Activated effector memory CD4-positive, alpha-beta T cell treated with Interleukin-2 at 50 U/mL for 16 hours (primary cell): Measurements from ENCODE around the gene AGTRAP.

Experiments used
- DNase-seq: peaks from one replicate; pipeline ENCODE4 v3.0.0-alpha.2; 2020

The AGTRAP gene

DNA sequence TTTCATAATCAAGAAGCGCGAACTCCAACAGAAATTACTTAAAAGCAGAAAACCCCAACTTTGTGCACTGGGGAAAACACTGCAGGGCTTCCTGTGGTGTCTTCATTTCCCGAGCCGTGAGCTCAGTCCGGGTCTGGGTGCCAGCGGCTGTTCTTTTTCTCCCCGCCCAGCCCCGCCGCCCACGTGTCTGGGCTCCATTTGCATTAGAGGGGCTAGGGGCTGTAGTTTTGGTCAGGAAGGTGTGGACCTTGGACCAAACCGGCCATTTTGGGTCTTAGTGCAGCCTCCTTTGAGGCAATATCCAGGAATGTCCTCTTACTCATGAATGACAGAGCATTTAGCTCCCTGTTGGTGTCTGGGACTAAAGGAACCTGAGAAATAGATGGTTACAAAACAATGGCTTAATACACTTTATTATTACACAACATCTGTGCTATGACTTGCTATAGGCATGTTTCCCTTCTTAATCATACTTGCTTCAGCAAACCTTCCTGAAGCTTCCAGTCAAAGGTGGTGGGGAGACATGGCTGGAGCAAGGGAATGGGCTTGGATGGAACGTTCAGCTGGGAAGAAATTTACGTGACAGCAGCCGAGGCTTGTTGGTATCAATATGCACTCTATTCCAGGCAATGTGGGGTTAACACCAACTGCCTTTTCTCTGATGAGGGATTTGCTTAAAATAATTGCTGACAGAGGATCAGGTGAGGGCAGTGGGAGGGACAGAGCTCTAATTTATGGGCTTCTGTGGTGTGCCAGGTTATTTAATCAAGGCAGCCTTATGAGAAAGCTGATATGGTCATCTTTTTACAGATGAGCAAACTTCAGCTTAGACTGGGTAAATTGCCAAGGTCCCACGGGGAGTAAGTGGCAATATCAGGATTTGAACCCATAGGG lies 1.1 kb downstream of the AGTRAP start:
- DNase-seq: peak; percentile 23

DNA sequence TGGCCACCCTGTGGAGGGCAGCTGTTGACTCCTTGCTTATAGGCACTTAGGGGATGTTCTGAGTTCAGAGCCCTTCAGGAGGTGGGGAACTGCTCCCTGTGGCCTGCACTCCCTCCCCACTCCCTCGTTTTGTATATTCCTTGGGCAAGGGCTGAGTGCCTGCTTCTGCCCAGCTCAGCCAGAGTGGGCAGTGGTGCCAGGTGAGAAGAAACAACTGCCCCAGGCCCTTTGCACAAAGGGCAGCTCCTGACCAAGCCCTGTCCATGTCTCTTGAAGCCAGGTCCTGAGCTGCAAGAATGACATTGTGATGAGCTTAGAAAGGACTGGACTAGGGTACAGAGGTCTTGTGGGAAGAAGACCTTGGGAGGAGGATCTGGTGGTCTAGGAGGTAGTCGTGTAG lies 2.2 kb downstream of the AGTRAP start:
- DNase-seq: no peak

DNA sequence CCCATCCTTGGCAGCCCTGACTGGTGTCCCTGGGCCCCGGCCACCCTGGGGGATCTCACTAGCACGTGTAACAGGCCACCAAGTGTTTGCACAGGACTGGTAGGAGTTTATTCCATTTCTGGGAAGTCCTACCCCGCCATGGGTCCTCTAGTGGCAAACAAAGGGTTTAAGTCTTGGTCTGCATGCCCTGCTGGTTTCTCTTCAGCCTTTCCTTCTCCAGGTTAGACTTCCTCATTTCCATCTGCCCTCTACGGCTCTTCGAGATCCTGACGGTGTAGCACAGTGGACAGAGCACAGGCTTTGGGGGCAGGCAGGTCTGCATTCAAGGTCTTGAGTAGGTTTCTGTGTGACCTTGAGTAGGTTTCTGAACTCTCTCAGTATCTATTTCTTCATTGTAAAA lies 2.8 kb downstream of the AGTRAP start:
- no peak for DNase-seq

- peak; percentile 9 for DNase-seq
Observed at GRCh38 chr1:11740258-11741192, 4.6 kb downstream of the AGTRAP start.

- no peak for DNase-seq
Observed at GRCh38 chr1:11741482-11741881, 5.5 kb downstream of the AGTRAP start.

GRCh38 chr1:11741919-11742558 lies 6.1 kb downstream of the AGTRAP start:
- DNase-seq: no peak

GRCh38 chr1:11744287-11744686 lies 8.4 kb downstream of the AGTRAP start:
- DNase-seq: no peak

- DNase-seq: no peak
Observed at GRCh38 chr1:11746092-11746491, 10.2 kb downstream of the AGTRAP start.

DNA sequence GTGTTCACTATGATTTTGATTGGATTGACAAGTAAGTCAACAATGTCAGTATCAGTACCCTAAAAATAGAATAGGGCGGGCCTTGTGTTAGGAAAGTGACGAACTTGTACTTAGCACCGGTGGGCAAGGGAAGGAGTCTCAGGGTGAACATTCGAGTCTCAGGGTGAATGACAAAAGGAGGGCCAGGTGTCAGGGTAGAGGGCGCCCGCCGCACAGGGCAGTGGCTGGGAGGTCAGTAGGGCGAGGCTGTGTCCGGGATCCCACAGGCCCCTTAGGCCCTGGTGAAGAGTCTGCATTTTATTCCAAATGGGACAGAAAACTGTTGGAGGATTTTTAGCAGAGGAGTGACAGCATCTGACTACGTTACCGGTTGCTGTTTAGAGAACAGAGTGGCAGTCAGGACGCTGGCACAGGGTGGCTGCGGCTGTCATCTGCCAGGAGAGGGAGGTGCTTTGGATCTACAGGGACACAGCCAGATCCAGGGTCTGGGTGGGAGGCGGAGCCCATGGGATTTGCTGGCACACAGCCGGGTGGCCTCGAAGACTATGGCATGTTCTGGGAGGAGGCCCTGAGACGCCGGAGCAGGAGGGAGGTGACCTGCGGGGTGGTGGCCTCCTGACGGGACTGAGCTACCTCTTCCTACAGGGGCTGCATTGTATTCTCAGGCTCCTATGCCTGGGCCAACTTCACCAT lies 11.0 kb downstream of the AGTRAP start:
- DNase-seq: no peak

DNA sequence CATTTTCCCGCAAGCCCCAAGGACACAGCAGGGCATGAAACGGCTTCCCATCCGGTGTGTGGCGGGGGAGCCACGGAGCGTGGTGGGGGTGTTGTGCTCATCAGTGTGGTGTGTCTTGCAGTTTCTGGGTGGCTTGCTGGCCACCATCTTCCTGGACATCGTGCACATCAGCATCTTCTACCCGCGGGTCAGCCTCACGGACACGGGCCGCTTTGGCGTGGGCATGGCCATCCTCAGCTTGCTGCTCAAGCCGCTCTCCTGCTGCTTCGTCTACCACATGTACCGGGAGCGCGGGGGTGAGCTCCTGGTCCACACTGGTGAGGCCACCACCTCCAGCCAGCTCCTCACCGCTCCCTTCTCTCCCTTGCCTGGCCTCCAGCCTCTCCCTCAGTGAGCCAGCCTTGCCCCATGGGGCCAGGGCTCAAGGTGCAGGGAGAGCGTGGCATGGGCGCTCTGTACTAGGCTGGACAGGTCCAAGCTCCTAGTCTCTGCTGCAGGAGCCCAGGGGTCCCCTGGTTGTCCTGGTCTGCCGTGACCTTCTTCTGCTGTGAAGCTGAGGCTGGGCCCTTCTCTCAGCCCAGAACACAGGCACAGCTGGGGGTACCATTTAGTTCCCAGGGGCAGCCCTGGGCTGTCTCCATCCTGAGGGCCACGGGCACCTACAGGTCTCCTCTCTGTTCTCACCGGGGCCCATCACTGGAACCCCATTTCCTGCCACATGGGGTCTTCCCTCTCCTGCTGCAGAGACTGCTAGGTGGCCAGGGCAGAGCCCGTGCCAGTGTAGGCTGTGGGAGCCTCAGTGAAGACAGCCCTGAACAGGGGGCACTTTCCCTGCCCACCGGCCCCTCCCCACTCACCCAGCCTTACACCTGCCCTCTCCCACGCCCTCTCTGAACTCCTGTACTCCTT lies 12.6 kb downstream of the AGTRAP start:
- DNase-seq: no peak

DNA sequence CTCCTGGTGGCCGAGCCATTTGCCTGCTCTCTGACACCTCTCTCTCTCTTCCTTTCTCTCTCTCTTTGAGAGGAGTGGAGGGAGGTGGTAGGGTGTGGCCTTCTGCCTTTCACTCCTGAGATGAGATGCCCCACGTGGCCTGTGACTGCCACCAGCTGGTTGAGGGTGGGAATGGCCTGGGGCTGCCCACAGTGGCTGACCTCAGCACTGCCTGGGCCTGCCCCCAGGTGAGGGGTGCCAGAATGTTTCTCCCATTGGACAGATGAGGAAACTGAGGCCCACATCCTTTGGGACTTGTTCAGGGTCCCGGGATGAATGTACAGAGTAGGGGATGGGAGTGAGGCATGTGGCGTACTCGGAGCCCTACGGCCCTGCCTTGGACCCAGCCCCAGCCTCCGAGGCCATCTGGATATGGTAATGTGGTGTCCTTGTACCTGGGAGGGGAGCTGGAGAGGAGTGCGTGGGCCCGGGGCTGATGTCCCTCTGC lies 13.3 kb downstream of the AGTRAP start:
- peak; percentile 23 for DNase-seq

GRCh38 chr1:11749996-11750395 lies 14.1 kb downstream of the AGTRAP start:
- DNase-seq: no peak

DNA sequence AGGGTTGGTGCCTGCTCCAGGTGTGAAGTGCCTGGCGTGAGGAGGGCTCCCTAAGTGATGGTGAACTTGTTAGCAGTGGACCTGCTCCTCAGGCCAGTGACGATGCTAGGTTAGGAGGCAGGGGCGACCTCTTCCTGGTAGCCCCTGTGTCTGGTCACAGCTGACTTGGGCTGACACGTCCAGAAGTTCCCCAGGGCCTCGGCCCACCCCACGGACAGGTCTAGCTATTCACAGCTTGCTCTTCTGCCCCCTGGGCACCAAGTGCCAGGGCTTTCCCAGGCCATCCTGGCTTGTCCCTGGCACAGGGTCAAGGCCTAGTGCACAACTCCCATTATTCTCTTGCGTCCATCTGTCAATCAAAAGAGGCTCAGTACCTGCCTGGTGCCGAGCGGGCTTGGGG lies 15.2 kb downstream of the AGTRAP start:
- DNase-seq: no peak

- no peak for DNase-seq
Observed at GRCh38 chr1:11752359-11753088, 16.6 kb downstream of the AGTRAP start.

GRCh38 chr1:11753555-11754208 lies 17.7 kb downstream of the AGTRAP start:
- DNase-seq: no peak

DNA sequence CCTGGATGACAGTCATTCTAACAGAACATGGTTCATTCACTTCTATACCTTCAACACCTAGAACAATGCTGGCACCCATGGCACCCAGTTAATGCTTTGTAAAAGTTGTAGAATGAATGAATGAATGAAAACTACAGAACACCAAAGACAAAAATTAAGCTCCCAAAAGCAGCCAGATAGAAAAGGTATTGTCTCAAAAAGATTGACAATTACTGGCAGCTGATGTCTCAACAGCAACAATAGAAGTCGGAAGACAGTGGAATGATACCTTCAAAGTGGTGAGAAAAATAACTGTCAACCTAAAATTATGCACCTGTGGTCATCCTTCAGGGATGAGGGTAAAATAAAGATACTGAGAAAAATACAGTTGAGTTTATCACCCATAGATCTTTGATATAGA lies 21.1 kb downstream of the AGTRAP start:
- no peak for DNase-seq

GRCh38 chr1:11759791-11760190 lies 23.9 kb downstream of the AGTRAP start:
- DNase-seq: no peak

DNA sequence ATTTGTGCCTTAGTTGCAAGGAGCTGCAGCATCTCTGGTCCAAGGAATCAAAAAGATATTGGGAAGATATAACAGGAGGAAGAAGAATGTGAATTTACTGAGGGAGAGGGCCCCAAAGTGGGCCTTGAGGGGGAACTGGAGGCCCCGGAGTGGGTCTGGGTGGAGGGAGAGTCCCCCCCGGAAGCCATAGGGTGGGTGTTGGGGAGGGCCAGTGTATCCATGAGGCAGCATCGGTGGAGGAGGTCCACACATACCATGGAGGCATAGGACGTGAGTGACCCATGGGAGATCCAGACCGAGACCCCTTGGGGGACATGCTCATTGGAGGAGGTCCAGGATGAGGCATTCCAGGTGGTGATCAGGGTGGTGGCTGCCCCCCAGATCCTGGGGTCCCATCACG lies 25.3 kb downstream of the AGTRAP start:
- DNase-seq: no peak

GRCh38 chr1:11761988-11762406 lies 26.1 kb downstream of the AGTRAP start, which contains the start of gene C1orf167:
C1orf167 (plus strand) TSS chr1:11762193; CDS start chr1:11764401, 2,208 bp downstream.
- DNase-seq: no peak

- no peak for DNase-seq
Observed at GRCh38 chr1:11764115-11764514, 28.2 kb downstream of the AGTRAP start.
